GM12801 (cell line): ENCODE measurements around the gene KLHL30.

ENCODE experiments used
- TF ChIP-seq, protein P1 (sequence below): IDR thresholded peaks from one replicate; pipeline ENCODE4 v1.5.1; 2011; ENCODE audit warnings: control low read depth; ENCODE audit not compliant: insufficient read length; ENCODE audit errors: extremely low read depth

The KLHL30 gene

GRCh38 chr2:238126338-238126737 is 12.1 kb upstream of the KLHL30 start:
- TF ChIP-seq, protein P1, sequence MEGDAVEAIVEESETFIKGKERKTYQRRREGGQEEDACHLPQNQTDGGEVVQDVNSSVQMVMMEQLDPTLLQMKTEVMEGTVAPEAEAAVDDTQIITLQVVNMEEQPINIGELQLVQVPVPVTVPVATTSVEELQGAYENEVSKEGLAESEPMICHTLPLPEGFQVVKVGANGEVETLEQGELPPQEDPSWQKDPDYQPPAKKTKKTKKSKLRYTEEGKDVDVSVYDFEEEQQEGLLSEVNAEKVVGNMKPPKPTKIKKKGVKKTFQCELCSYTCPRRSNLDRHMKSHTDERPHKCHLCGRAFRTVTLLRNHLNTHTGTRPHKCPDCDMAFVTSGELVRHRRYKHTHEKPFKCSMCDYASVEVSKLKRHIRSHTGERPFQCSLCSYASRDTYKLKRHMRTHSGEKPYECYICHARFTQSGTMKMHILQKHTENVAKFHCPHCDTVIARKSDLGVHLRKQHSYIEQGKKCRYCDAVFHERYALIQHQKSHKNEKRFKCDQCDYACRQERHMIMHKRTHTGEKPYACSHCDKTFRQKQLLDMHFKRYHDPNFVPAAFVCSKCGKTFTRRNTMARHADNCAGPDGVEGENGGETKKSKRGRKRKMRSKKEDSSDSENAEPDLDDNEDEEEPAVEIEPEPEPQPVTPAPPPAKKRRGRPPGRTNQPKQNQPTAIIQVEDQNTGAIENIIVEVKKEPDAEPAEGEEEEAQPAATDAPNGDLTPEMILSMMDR, result no peak

DNA sequence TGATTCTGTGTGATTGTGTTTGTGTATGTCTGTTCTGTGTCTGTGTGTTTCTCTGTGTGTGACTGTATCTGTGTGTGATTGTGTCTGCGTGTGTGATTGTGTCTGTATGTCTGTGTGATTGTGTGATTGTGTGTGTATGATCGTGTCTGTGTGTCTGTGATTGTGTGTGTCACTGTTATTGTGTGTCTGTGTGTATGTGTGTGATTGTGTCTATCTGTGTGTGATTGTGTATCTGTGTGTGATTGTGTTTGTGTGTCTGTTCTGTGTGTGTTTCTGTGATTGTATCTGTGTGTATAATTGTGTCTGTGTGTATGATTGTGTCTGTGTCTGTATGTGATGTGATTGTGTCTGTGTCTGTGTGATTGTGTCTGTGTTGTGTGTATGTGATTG is 11.7 kb upstream of the KLHL30 start:
- TF ChIP-seq, protein P1, result no peak

GRCh38 chr2:238127165-238128060 is 11.1 kb upstream of the KLHL30 start:
- TF ChIP-seq, protein P1, result no peak

DNA sequence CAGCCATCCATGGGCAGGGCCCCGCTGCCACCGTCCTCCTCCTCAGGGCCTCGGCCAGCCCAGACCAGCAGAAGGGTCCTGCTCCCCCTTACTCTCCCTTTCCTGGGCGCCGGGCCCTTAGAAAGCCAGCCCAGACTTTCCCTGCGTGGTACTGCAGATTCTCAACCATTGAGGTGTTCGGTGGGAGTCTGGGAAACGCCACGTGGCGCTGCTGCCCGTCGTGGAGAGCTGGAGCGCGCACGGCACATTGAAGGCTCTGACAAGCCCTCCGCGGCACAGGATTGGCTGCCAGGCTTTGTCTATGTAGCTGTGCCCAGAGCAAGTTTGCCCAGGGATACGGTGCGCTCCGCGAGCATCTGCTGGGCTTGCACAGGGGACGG is 10.4 kb upstream of the KLHL30 start:
- TF ChIP-seq, protein P1, result no peak

- TF ChIP-seq, protein P1, result no peak
Measured at GRCh38 chr2:238128534-238129001, 9.9 kb upstream of the KLHL30 start.

DNA sequence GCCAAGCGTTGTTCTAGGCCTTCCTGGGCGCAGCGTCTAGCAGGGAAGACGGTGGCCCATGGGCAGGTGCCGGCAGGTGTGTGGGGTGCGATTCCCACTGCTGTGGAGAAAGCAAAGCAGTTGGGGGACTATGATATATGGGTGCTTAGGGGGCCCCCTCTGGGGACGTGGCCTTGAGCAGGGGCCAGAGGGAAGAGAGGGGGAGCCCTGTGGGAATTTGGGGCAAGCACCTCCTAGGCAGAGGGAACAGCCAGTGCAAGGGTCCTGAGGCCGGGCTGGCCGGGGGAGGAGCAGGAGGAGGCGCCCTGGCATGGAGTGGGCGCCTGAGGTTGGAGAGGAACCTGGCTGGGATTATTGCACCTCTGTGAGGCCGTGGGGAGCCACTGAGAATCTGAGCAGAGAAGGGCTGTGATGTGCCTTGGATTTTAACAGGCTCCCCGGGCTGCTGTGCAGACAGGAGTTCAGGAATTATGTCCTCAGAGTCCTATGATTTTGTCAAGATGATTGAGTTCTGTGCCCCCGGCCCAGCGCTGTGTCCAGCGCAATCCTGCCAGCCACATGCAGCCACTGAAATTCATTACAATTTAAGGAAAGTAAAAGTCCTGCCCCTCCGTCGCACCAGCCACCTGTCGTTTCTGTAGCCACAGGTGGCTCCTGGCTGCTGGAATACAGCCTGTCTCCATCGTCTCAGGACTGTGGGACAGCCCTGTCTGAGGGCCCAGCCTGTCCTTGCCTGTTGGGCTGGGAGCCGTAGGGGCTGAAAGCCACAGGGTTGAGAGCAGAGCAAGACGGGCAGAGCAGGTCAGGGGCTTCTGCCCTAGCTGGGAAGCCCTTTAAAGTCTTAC is 9.1 kb upstream of the KLHL30 start:
- TF ChIP-seq, protein P1, result no peak

- TF ChIP-seq, protein P1, result no peak
Measured at GRCh38 chr2:238130111-238130695, 8.3 kb upstream of the KLHL30 start.
